HepG2 (cell line): Measurements from ENCODE around the gene BCL2L11. TPM values are rescaled to one million over a fixed set of nuclear protein-coding genes. Genes with fewer than 3 reads are reported as not detected.
A peak's percentile ranks its signal among the peaks of the same experiment; 100 is the strongest.

ENCODE experiments used
- ATAC-seq: fragments of 200-7000 bp; cut with Tn5 transposase; 3 replicates; pipeline ENCODE4 v1.9.1; 2020; ENCODE audit warnings: mild to moderate bottlenecking, moderate library complexity
- BruUV-seq: library from RNA; stranded (reverse); fragments of 400-500 nt; replicated peaks from 2 replicates; lab custom pipeline; 2021; lab: Mats Ljungman, UMichigan
- CTCF ChIA-PET: fragments of 300-600 bp; formaldehyde crosslinking; extraction: SDS; loops from one replicate; lab custom pipeline; 2021; ENCODE audit warnings: low total read pairs, inconsistent platforms, low intra/inter-chr PET ratio; lab: Yijun Ruan, JAX
- POLR2A ChIA-PET: fragments of 350-600 bp; sonication (Branson Sonifier 250); formaldehyde crosslinking; loops from one replicate; lab custom pipeline; 2020; ENCODE audit warnings: antibody characterized with exemption, inconsistent platforms; lab: Yijun Ruan, JAX
- DNase-seq: peaks from one replicate; pipeline ENCODE4 v3.0.0-alpha.2; 2015; ENCODE audit warnings: low spot score
- FAIRE-seq: peaks from 3 replicates; lab custom pipeline; 2011; peaks lifted over from hg19 to GRCh38; lab: Jason Lieb, UNC
- H2AFZ ChIP-seq: one replicate; pipeline ENCODE4 v1.6.1; 2011; ENCODE audit warnings: low read length, inconsistent platforms
- H3K27ac ChIP-seq: fragments of 300-600 bp; 3 replicates; pipeline ENCODE4 v1.8.0; 2011; ENCODE audit warnings: mixed run types, mild to moderate bottlenecking, mixed read lengths, low read length, inconsistent platforms; ENCODE audit not compliant: insufficient read depth; ENCODE audit errors: extremely low read length
- H3K27me3 ChIP-seq, 2 experiments: fragments of 200-600 bp in 1 of 2; 2 replicates in 1 of 2; 3 replicates in 1 of 2; pipeline versions ENCODE4 v1.6.0 to v1.8.0; 2011; ENCODE audit warnings: low read length in 2 of 2, mild to moderate bottlenecking in 2 of 2, moderate library complexity in 2 of 2, inconsistent platforms in 1 of 2; ENCODE audit not compliant: insufficient read depth in 2 of 2, control insufficient read depth in 1 of 2
- H3K36me3 ChIP-seq, 2 experiments: fragments of 200-600 bp in 1 of 2; replicated peaks in 1 of 2; 2 replicates in 1 of 2; 3 replicates in 1 of 2; pipeline versions ENCODE4 v1.5.1 to v1.8.0; 2011; ENCODE audit warnings: low read length in 2 of 2, inconsistent platforms in 1 of 2; ENCODE audit not compliant: insufficient read depth in 2 of 2, control insufficient read depth in 1 of 2
- H3K4me1 ChIP-seq: 2 replicates; pipeline ENCODE4 v1.5.1; 2012; ENCODE audit warnings: low read length, inconsistent platforms; ENCODE audit not compliant: insufficient read depth
- H3K4me2 ChIP-seq: 2 replicates; pipeline ENCODE4 v1.6.0; 2011; ENCODE audit warnings: low read depth, low read length, inconsistent platforms
- H3K4me3 ChIP-seq, 3 experiments: fragments of 200-600 bp in 1 of 3; sonication (generic), shearing (Covaris generic) in 1 of 3; replicated peaks in 1 of 3; 2 replicates each; pipeline ENCODE4 v1.5.1; 2011 to 2016; ENCODE audit warnings: low read length in 3 of 3, inconsistent platforms in 2 of 3, low read depth in 2 of 3, mild to moderate bottlenecking in 2 of 3, control low read depth in 1 of 3, mixed read lengths in 1 of 3; ENCODE audit not compliant: insufficient read depth in 1 of 3
- H3K79me2 ChIP-seq: one replicate; pipeline ENCODE4 v1.6.1; 2011; ENCODE audit warnings: low read length, inconsistent platforms; ENCODE audit not compliant: insufficient read depth
- H3K9ac ChIP-seq: 2 replicates; pipeline ENCODE4 v1.6.0; 2011; ENCODE audit warnings: mild to moderate bottlenecking, low read depth, low read length, inconsistent platforms; ENCODE audit not compliant: insufficient read depth
- H3K9me3 ChIP-seq: 2 replicates; pipeline ENCODE4 v1.5.1; 2012; ENCODE audit warnings: mild to moderate bottlenecking, low read length
- H4K20me1 ChIP-seq: 2 replicates; pipeline ENCODE4 v1.6.0; 2011; ENCODE audit warnings: inconsistent platforms, mild to moderate bottlenecking, low read length, moderate library complexity; ENCODE audit not compliant: insufficient read depth
- KLF15 ChIP-seq: sonication (generic); formaldehyde crosslinking; IDR thresholded peaks from 2 replicates; pipeline ENCODE4 v1.8.1; 2023; ENCODE audit warnings: borderline replicate concordance, mild to moderate bottlenecking, inconsistent platforms, missing genetic modification reagents, mixed read lengths
- MAFF ChIP-seq: IDR thresholded peaks from 2 replicates; pipeline ENCODE4 v1.6.1; 2011; ENCODE audit warnings: low read depth, low read length, improper control_type of control experiment
- MAFK ChIP-seq, 2 experiments: IDR thresholded peaks in 1 of 2; conservative IDR thresholded peaks in 1 of 2; 2 replicates each; pipeline ENCODE4 v1.6.1; 2011; ENCODE audit warnings: improper control_type of control experiment in 2 of 2, low read length in 2 of 2
- NAIF1 ChIP-seq: sonication (generic); formaldehyde crosslinking; IDR thresholded peaks from 2 replicates; pipeline ENCODE4 v1.5.0; 2020; ENCODE audit warnings: mild to moderate bottlenecking, missing genetic modification reagents, borderline replicate concordance
- PRMT3 ChIP-seq: sonication (generic); formaldehyde crosslinking; IDR thresholded peaks from 2 replicates; pipeline ENCODE4 v1.8.1; 2022; ENCODE audit warnings: low read depth, mild to moderate bottlenecking, moderate library complexity, missing genetic modification reagents, borderline replicate concordance
- RBM22 ChIP-seq: fragments of 200-400 bp; formaldehyde crosslinking; optimal IDR thresholded peaks from 2 replicates; pipeline ENCODE3; 2017; ENCODE audit warnings: mild to moderate bottlenecking, low read length, moderate library complexity
- SSRP1 ChIP-seq: IDR thresholded peaks from 2 replicates; pipeline ENCODE4 v1.6.1; 2016; ENCODE audit warnings: control low read depth
- ZNF572 ChIP-seq: sonication (generic); formaldehyde crosslinking; IDR thresholded peaks from 2 replicates; pipeline ENCODE4 v1.5.1; 2020; ENCODE audit warnings: mild to moderate bottlenecking, missing genetic modification reagents
- ZNF607 ChIP-seq: sonication (generic); formaldehyde crosslinking; IDR thresholded peaks from 2 replicates; pipeline ENCODE4 v1.5.1; 2020; ENCODE audit warnings: missing genetic modification reagents, mild to moderate bottlenecking, borderline replicate concordance
- WGBS: methylation state at CpG from one replicate; pipeline ENCODE4 v1.1.6; 2017; ENCODE audit warnings: low lambda C conversion rate; 5-methylcytosine and 5-hydroxymethylcytosine counted together
- in situ Hi-C: cut with HindIII; loops from 2 replicates; pipeline ENCODE4 v1.10.0; 2017; ENCODE audit warnings: low pct_unique_long_range_greater_than_20kb; ENCODE audit not compliant: extremely low pct_ligation_motif_present
- intact Hi-C: fragments of 100-400 bp; cut with micrococcal nuclease; formaldehyde crosslinking; loops from one replicate; pipeline ENCODE4 v1.10.0; 2022; ENCODE audit not compliant: unreplicated experiment
- polyA plus RNA-seq, 8 experiments: library from polyadenylated mRNA; depleted of rRNA in 3 of 8; stranded (reverse) in 7 of 8; unstranded in 1 of 8; fragments of >200 nt; fragmentation: Illumina TruSeq in 4 of 8; extraction: Trizol in 4 of 8; gene quantifications; 2 replicates each; pipeline versions ENCODE4 v1.2.1 to v1.2.3, GENCODE V29; 2011 to 2016; ENCODE audit warnings: low read depth in 4 of 8, missing spikeins in 1 of 8, mixed read lengths in 1 of 8; ENCODE audit not compliant: insufficient read depth in 1 of 8
- total RNA-seq, 5 experiments: library from RNA; depleted of rRNA; stranded (reverse); fragments of >200 nt; fragmentation: Illumina TruSeq; extraction: Trizol; gene quantifications; 2 replicates each; pipeline ENCODE4 v1.2.3, GENCODE V29; 2016; ENCODE audit warnings: low read depth in 1 of 5

Gene BCL2L11
- total and polyA plus RNA-seq, 2 of the 13 experiments (the other 11 are each of a cell fraction or from before 2014, with no cell fraction given): 6.1 to 9.7 TPM

DNA sequence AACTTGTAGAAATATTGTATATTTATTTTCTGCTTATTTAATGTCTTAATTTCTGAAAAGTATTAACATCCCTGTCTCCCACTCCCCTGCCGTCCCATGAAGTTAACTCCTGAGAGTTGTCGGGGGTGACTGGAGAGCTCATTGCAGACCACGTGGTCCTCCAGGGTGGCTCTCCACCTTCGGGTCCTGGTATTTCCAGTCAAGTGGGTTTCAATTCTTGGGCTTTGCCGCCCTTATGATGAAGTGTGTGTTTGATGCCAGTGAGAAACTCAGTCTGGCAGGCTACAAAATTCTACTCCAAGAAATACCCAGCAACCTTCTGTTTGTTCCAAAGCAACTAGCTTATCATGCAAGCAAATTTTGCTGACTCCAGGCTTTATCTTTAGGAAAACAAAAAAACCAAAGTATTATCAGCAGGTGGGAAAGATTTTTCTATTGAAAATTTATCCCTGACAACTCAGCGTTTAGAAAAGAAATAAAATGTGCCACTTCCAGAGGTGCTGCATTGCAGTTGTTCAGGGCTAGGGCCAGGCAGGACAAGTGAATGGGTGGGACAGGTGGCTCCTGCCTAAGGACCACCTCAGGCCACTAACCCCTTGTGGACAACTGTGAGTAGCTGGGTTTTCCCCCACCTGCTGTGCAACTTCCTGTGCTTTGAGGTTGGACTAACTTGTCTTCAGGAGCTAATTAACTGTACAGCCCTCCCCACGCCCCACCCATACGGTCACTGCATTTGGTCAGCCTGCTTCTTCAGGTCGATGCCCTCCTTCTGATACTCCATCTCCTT, 46.6 kb downstream of the BCL2L11 start:
- DNase-seq (no peak), FAIRE-seq (no peak), ATAC-seq (peak; percentile 15; the same call in 1 of the 3 replicates)
- Histone ChIP-seq H3K27ac (no peak overlapping the region), H3K9ac (no peak overlapping the region), H3K4me2 (no peak overlapping the region), H3K27me3 (no peaks in the 10 kb centered on the region), H2AFZ (no peak overlapping the region), H4K20me1 (no peaks in the 10 kb centered on the region), H3K9me3 (no peaks in the 10 kb centered on the region), H3K4me3 (no peak overlapping the region), H3K4me1 (peaks cover 9% of the 10 kb centered on the region), H3K79me2 (no peaks in the 10 kb centered on the region), H3K36me3 (peaks cover 12 to 45% of the 10 kb centered on the region in 2 experiments)
- WGBS: 96% methylated on average over 9 of the region's 9 CpGs
- peak; percentile 84 for TF ChIP-seq MAFF
- TF ChIP-seq ZNF607 (CRISPR knock-in tag): no peak
- no peak for TF ChIP-seq NAIF1 (CRISPR knock-in tag)
- peak; percentile 77 to 89 for TF ChIP-seq MAFK (conservative IDR thresholded peaks at IDR 0.05 in 1 of 2, IDR thresholded peaks at IDR 0.05 in 1 of 2; ENCODE audit: low read length in 2 of 2)
- POLR2A ChIA-PET: interaction anchor here (1.5 to 2.2 kb wide), 3 partner anchors 11 to 47 kb away, joined by 5 to 10 read pairs (median 6); partner anchors contain the start of gene BCL2L11
- BruUV-seq: TSS peak; percentile 12
- CTCF ChIA-PET: no interaction called here
- in situ Hi-C loops (no loop called here), intact Hi-C loops (no loop called here)

DNA sequence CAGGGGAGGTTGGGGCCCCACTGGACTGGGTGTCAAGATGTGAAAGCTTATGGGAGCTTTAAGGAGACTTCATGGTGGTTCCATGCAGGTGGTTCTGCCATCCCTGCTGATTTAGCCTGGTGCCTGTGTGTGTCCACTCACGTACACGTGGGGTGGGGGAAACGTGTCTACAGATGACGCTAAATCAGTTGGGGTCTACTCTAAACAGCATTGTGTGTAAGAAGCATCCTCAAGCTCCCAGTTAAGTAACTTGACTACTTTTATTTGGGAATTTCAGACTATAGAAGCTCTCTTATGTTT, 47.1 kb downstream of the BCL2L11 start:
- ATAC-seq: no peak
- no peak for FAIRE-seq
- no peak overlapping the region for H3K9ac ChIP-seq
- no peak overlapping the region for H3K4me3 ChIP-seq
- ChIA-PET POLR2A (interaction anchor here (1.5 to 2.2 kb wide), 3 partner anchors 11 to 47 kb away, joined by 5 to 10 read pairs (median 6); partner anchors contain the start of gene BCL2L11), CTCF (no interaction called here)
- H3K27ac ChIP-seq: no peak overlapping the region
- H3K4me1 ChIP-seq: peaks cover 4% of the 10 kb centered on the region
- no peaks in the 10 kb centered on the region for H4K20me1 ChIP-seq
- no peaks in the 10 kb centered on the region for H3K79me2 ChIP-seq
- 96% methylated on average over 4 of the region's 4 CpGs for WGBS
- no peaks in the 10 kb centered on the region for H3K27me3 ChIP-seq
- no TSS peak for BruUV-seq
- no peak overlapping the region for H3K4me2 ChIP-seq
- intact Hi-C loops: no loop called here
- no peak for DNase-seq
- H3K9me3 ChIP-seq: no peaks in the 10 kb centered on the region
- no peak overlapping the region for H2AFZ ChIP-seq
- peaks cover 12 to 40% of the 10 kb centered on the region in 2 experiments for H3K36me3 ChIP-seq
- in situ Hi-C loops: no loop called here
- TF ChIP-seq PRMT3 (CRISPR knock-in tag): no peak
- no peak for TF ChIP-seq ZNF572 (CRISPR knock-in tag)
- TF ChIP-seq SSRP1 (CRISPR knock-in tag): 0 out of 2 replicates have a peak, but pooled peaks have one; percentile 47
- TF ChIP-seq KLF15 (CRISPR knock-in tag): no peak
- TF ChIP-seq RBM22: peak; percentile 88
